GM23248 (cell line): ENCODE measurements around the gene LILRB5. TPM values are rescaled to one million over a fixed set of nuclear protein-coding genes. Genes with fewer than 3 reads are reported as not detected.

Source experiments
- DNase-seq: peaks from one replicate; pipeline ENCODE4 v3.0.0-alpha.2; 2015
- H2AFZ ChIP-seq: fragments of 200-600 bp; sonication (generic); 2 replicates; pipeline ENCODE4 v1.6.1; 2016; ENCODE audit warnings: antibody characterized with exemption
- H3F3A ChIP-seq: fragments of 200-600 bp; sonication (generic); 2 replicates; pipeline ENCODE4 v1.6.1; 2016; ENCODE audit warnings: mild to moderate bottlenecking, antibody characterized with exemption, mixed run types; ENCODE audit not compliant: insufficient read depth
- H3K27ac ChIP-seq: fragments of 200-600 bp; sonication (generic); 2 replicates; pipeline ENCODE4 v1.5.1; 2016; ENCODE audit warnings: mild to moderate bottlenecking
- H3K27me3 ChIP-seq: fragments of 200-600 bp; sonication (generic); replicated peaks from 2 replicates; pipeline ENCODE4 v1.6.1; 2016; ENCODE audit warnings: mild to moderate bottlenecking; ENCODE audit not compliant: insufficient read depth
- H3K36me3 ChIP-seq: fragments of 200-600 bp; sonication (generic); 2 replicates; pipeline ENCODE4 v1.6.1; 2016; ENCODE audit warnings: low read depth, mild to moderate bottlenecking
- H3K4me1 ChIP-seq: fragments of 200-600 bp; sonication (generic); 2 replicates; pipeline ENCODE4 v1.6.1; 2016; ENCODE audit warnings: mild to moderate bottlenecking; ENCODE audit not compliant: insufficient read depth
- H3K4me2 ChIP-seq: fragments of 200-600 bp; sonication (generic); one replicate; pipeline ENCODE4 v1.6.1; 2016; ENCODE audit warnings: mild to moderate bottlenecking; ENCODE audit not compliant: unreplicated experiment
- H3K4me3 ChIP-seq: fragments of 200-600 bp; sonication (generic); 2 replicates; pipeline ENCODE4 v1.5.1; 2016; ENCODE audit warnings: mild to moderate bottlenecking
- H3K79me2 ChIP-seq: fragments of 200-600 bp; sonication (generic); 2 replicates; pipeline ENCODE4 v1.6.1; 2016; ENCODE audit warnings: mild to moderate bottlenecking; ENCODE audit not compliant: insufficient read depth
- H3K9ac ChIP-seq: fragments of 200-600 bp; sonication (generic); 2 replicates; pipeline ENCODE4 v1.6.1; 2016; ENCODE audit warnings: mild to moderate bottlenecking
- H3K9me2 ChIP-seq: fragments of 200-600 bp; sonication (generic); 2 replicates; pipeline ENCODE4 v1.6.1; 2016; ENCODE audit warnings: mixed run types, mild to moderate bottlenecking, moderate library complexity; ENCODE audit not compliant: insufficient read depth
- H3K9me3 ChIP-seq: fragments of 200-600 bp; sonication (generic); one replicate; pipeline ENCODE4 v1.6.1; 2017; ENCODE audit warnings: low read depth
- H4K20me1 ChIP-seq: fragments of 200-600 bp; sonication (generic); 2 replicates; pipeline ENCODE4 v1.6.0; 2016; ENCODE audit not compliant: insufficient read depth
- EZH2 ChIP-seq: fragments of 200-600 bp; sonication (generic); IDR thresholded peaks from 2 replicates; pipeline ENCODE4 v1.6.1; 2018; ENCODE audit warnings: antibody characterized with exemption, mild to moderate bottlenecking; ENCODE audit not compliant: insufficient read depth, poor library complexity, severe bottlenecking
- EZH2phosphoT487 ChIP-seq: fragments of 200-600 bp; sonication (generic); IDR thresholded peaks from 2 replicates; pipeline ENCODE4 v1.6.1; 2018; ENCODE audit warnings: antibody characterized with exemption, moderate library complexity, mild to moderate bottlenecking, low read depth; ENCODE audit not compliant: insufficient read depth
- WGBS, 2 experiments: methylation state at CpG; one replicate each; pipeline ENCODE4 v1.1.6; 2015 to 2017; ENCODE audit warnings: low lambda C conversion rate in 2 of 2, low coverage in 1 of 2; ENCODE audit errors: missing lambda C conversion rate in 2 of 2; 5-methylcytosine and 5-hydroxymethylcytosine counted together
- in situ Hi-C: fragments of 300-500 bp; cut with MboI; formaldehyde crosslinking; loops from 2 replicates; pipeline ENCODE4 v1.15.0; 2020
- polyA plus RNA-seq: library from polyadenylated mRNA; unstranded; fragments of >200 nt; fragmentation: Nextera tagmentation; extraction: Ambion mirVana; gene quantifications from 2 replicates; pipeline ENCODE4 v1.2.1, GENCODE V29; 2016
- total RNA-seq: library from RNA; depleted of rRNA; stranded (reverse); fragments of >200 nt; shearing (Covaris generic); gene quantifications from 2 replicates; pipeline ENCODE4 v1.2.3, GENCODE V29; 2014

LILRB5 gene
- total and polyA plus RNA-seq, 2 experiments from 2014 or later, result not detected

GRCh38 chr19:54206831-54207177, 50.3 kb downstream of the LILRB5 start:
- H3K4me2 ChIP-seq, result no peak overlapping the region
- no peaks in the 10 kb centered on the region for H3K9me3 ChIP-seq
- peaks cover 31% of the 10 kb centered on the region for H3K4me1 ChIP-seq
- H4K20me1 ChIP-seq, result peaks cover 36% of the 10 kb centered on the region; the same call in 1 of the 2 replicates
- TF ChIP-seq EZH2phosphoT487 (no peak), EZH2 (no peak)
- H3K9ac ChIP-seq, result no peak overlapping the region
- WGBS, 2 experiments, result 81% methylated on average over 13 of the region's 13 CpGs
- peaks cover 61% of the 10 kb centered on the region for H3F3A ChIP-seq
- no peak overlapping the region for H3K27ac ChIP-seq
- H3K79me2 ChIP-seq, result peaks cover 93% of the 10 kb centered on the region
- H3K27me3 ChIP-seq, result no peaks in the 10 kb centered on the region
- no peak overlapping the region for H2AFZ ChIP-seq
- in situ Hi-C loops, result no loop called here
- DNase-seq, result no peak
- peaks cover 39% of the 10 kb centered on the region for H3K36me3 ChIP-seq
- no peak overlapping the region for H3K4me3 ChIP-seq
- H3K9me2 ChIP-seq, result no peaks in the 10 kb centered on the region

- Histone ChIP-seq H3K4me1 (peaks cover 31% of the 10 kb centered on the region), H3F3A (peaks cover 66% of the 10 kb centered on the region), H4K20me1 (peaks cover 39% of the 10 kb centered on the region; the same call in 1 of the 2 replicates), H3K4me3 (no peak overlapping the region), H3K4me2 (no peak overlapping the region), H3K9ac (no peak overlapping the region), H3K36me3 (peaks cover 42% of the 10 kb centered on the region), H3K9me2 (no peaks in the 10 kb centered on the region), H2AFZ (no peak overlapping the region), H3K27ac (no peak overlapping the region), H3K9me3 (no peaks in the 10 kb centered on the region), H3K27me3 (no peaks in the 10 kb centered on the region), H3K79me2 (peaks cover 97% of the 10 kb centered on the region)
- WGBS, 2 experiments, result 89 to 91% methylated on average over 24 to 27 of the region's 27 CpGs
- TF ChIP-seq EZH2 (no peak), EZH2phosphoT487 (no peak)
- DNase-seq, result no peak
- in situ Hi-C loops, result no loop called here
Observed at GRCh38 chr19:54206030-54206830, 50.8 kb downstream of the LILRB5 start.

- in situ Hi-C loops, result no loop called here
- Histone ChIP-seq H3K36me3 (peaks cover 42% of the 10 kb centered on the region), H3K79me2 (peaks cover 88% of the 10 kb centered on the region), H3K9me2 (no peaks in the 10 kb centered on the region), H3K27me3 (no peaks in the 10 kb centered on the region), H3K9ac (peak overlapping the region; percentile 97), H3F3A (peaks cover 69% of the 10 kb centered on the region), H2AFZ (no peak overlapping the region), H3K9me3 (no peaks in the 10 kb centered on the region), H3K27ac (no peak overlapping the region), H3K4me2 (no peak overlapping the region), H3K4me1 (peaks cover 31% of the 10 kb centered on the region), H4K20me1 (peaks cover 39% of the 10 kb centered on the region; the same call in 1 of the 2 replicates), H3K4me3 (no peak overlapping the region)
- no peak for DNase-seq
- TF ChIP-seq EZH2 (no peak), EZH2phosphoT487 (no peak)
- WGBS, 2 experiments, result 94% methylated on average over 4 of the region's 4 CpGs
Observed at GRCh38 chr19:54204767-54205468, 52.2 kb downstream of the LILRB5 start.

- Histone ChIP-seq H3K27me3 (no peaks in the 10 kb centered on the region), H3K4me3 (peak overlapping the region; percentile 93), H3K4me2 (peak overlapping the region; percentile 96), H3K36me3 (peaks cover 38% of the 10 kb centered on the region), H3K9me3 (no peaks in the 10 kb centered on the region), H3K4me1 (peaks cover 21% of the 10 kb centered on the region), H2AFZ (no peak overlapping the region), H3K27ac (peak overlapping the region; percentile 24; the same call in 1 of the 2 replicates), H3K79me2 (peaks cover 73% of the 10 kb centered on the region), H4K20me1 (peaks cover 30% of the 10 kb centered on the region; the same call in 1 of the 2 replicates), H3F3A (peaks cover 55% of the 10 kb centered on the region), H3K9me2 (no peaks in the 10 kb centered on the region), H3K9ac (peak overlapping the region; percentile 97)
- in situ Hi-C loops, result no loop called here
- no peak for TF ChIP-seq EZH2
- TF ChIP-seq EZH2phosphoT487, result no peak
- 27 to 28% methylated on average over 9 of the region's 9 CpGs for WGBS, 2 experiments
- DNase-seq, result peak; percentile 77
Observed at GRCh38 chr19:54203151-54203611, 53.9 kb downstream of the LILRB5 start.
